Measurements from ENCODE around the gene TRAPPC11.
"Not testable (repeated sequence)": the region's sequence is repeated elsewhere in the genome, so short reads cannot be mapped to it uniquely, and the experiment has no call there.

TRAPPC11 gene

GRCh38 chr4:183659029-183659871 is at the start of gene TRAPPC11, which contains the start of gene RWDD4:
TSS of gene TRAPPC11 (plus strand) at chr4:183659293. CDS start at chr4:183663868, 4,575 bp downstream.
TSS of gene RWDD4 (minus strand) at chr4:183659185. CDS start at chr4:183658952, 233 bp downstream.
- in situ Hi-C loops (cut with HindIII; ENCODE audit: low sequenced_read_pairs) = no loop called here

GRCh38 chr4:183610033-183610432 is 49.1 kb upstream of the TRAPPC11 start:
- in situ Hi-C loops (cut with HindIII; ENCODE audit: low sequenced_read_pairs) = no loop called here

- in situ Hi-C loops (cut with HindIII; ENCODE audit: low sequenced_read_pairs) = no loop called here
Measured at GRCh38 chr4:183610613-183611012, 48.5 kb upstream of the TRAPPC11 start.

GRCh38 chr4:183611210-183611830 is 47.8 kb upstream of the TRAPPC11 start:
- in situ Hi-C loops (cut with HindIII; ENCODE audit: low sequenced_read_pairs) = no loop called here

- in situ Hi-C loops (cut with HindIII; ENCODE audit: low sequenced_read_pairs) = no loop called here
Measured at GRCh38 chr4:183612329-183613250, 46.5 kb upstream of the TRAPPC11 start.

GRCh38 chr4:183617075-183617474 is 42.0 kb upstream of the TRAPPC11 start:
- in situ Hi-C loops (cut with HindIII; ENCODE audit: low sequenced_read_pairs) = no loop called here

DNA sequence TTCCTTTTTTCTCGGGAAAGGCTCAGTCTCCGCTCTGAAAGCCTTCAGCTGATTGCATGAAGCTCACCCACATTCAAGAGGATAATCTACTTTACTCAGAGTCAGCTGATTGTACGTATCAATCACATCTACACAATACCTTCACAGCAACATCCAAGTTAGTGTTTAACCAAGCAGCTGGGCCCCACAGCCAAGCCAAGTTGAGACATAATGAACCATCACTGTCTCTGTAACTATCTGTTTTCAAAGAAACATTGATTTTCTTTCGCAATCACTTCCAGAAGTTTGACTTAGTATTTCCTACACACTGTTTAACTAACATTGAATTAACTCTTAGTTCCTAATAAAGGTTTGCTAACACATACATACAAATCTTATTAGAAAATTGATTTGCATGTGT is 40.4 kb upstream of the TRAPPC11 start:
- in situ Hi-C loops (cut with HindIII; ENCODE audit: low sequenced_read_pairs) = no loop called here

GRCh38 chr4:183620421-183620820 is 38.7 kb upstream of the TRAPPC11 start:
- in situ Hi-C loops (cut with HindIII; ENCODE audit: low sequenced_read_pairs) = no loop called here

DNA sequence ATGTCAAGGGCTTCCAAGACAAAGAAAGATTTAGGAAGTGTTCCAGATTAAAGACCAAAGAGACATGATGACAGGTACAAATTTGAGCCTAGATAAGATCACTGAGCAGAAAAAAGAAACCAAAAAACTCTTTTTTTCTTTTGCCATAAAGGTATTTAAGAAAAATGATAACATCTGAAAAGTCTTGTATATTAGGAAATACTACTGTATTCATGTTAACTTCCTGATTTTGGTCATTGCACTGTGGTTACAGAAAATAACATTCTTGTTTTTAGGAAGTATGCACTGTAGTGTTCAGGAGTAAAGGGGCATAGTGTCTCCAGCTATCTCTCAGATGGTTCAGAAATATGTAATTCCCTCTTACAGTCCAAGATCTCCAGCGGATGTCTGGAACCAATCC is 37.2 kb upstream of the TRAPPC11 start:
- in situ Hi-C loops (cut with HindIII; ENCODE audit: low sequenced_read_pairs) = no loop called here

GRCh38 chr4:183624548-183624947 is 34.5 kb upstream of the TRAPPC11 start:
- in situ Hi-C loops (cut with HindIII; ENCODE audit: low sequenced_read_pairs) = no loop called here

GRCh38 chr4:183626168-183626567 is 32.9 kb upstream of the TRAPPC11 start:
- in situ Hi-C loops (cut with HindIII; ENCODE audit: low sequenced_read_pairs) = no loop called here

GRCh38 chr4:183627286-183627685 is 31.8 kb upstream of the TRAPPC11 start:
- in situ Hi-C loops (cut with HindIII; ENCODE audit: low sequenced_read_pairs) = not testable (repeated sequence)

- in situ Hi-C loops (cut with HindIII; ENCODE audit: low sequenced_read_pairs) = no loop called here
Measured at GRCh38 chr4:183627979-183628588, 31.0 kb upstream of the TRAPPC11 start.

DNA sequence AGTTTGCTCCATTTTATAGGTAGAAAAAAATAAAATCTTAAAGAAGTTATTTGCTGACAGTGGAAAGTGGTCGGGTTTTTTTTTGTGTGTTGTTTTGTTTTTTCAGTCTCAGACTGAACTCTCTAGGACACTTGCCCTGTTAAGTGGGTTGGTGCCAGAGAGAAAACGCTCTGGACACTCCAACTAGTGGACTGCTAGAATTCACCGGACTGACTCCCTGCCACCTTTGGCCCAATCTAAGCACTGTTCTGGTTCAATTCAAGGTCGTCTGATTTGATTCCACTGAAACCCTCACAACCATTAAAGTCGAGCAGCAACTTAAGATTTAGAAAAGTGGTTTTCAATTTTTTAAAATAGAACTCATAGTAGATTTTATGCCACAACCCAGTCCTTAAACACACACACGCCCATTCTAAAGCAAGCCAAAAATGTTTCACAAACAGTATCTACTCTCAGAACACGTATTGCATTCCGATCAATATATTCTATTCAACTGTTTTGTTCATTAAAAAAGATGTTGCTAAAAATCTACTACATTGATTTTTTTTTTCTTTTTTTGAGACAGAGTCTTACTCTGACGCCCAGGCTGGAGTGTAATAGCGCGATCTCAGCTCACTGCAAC is 27.4 kb upstream of the TRAPPC11 start:
- in situ Hi-C loops (cut with HindIII; ENCODE audit: low sequenced_read_pairs) = no loop called here

DNA sequence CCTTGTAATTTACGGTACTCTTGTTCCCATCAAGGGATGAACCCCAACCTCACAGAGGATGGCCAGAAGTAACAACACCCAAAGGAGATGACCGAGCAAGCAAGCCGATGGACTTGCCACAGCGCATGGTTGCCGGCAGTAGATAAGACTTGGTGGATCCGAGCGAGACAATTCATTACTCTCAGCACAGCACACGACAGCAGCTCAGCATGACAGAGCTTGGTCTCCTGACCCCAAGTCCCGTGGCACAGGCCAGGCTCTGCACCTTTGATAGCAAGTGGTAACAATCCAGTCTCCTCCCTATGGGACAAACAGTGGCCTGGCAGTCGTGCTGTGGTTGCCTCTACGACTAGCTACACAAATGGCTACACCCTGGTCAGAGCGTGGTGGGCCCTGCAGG is 26.4 kb upstream of the TRAPPC11 start:
- in situ Hi-C loops (cut with HindIII; ENCODE audit: low sequenced_read_pairs) = no loop called here

DNA sequence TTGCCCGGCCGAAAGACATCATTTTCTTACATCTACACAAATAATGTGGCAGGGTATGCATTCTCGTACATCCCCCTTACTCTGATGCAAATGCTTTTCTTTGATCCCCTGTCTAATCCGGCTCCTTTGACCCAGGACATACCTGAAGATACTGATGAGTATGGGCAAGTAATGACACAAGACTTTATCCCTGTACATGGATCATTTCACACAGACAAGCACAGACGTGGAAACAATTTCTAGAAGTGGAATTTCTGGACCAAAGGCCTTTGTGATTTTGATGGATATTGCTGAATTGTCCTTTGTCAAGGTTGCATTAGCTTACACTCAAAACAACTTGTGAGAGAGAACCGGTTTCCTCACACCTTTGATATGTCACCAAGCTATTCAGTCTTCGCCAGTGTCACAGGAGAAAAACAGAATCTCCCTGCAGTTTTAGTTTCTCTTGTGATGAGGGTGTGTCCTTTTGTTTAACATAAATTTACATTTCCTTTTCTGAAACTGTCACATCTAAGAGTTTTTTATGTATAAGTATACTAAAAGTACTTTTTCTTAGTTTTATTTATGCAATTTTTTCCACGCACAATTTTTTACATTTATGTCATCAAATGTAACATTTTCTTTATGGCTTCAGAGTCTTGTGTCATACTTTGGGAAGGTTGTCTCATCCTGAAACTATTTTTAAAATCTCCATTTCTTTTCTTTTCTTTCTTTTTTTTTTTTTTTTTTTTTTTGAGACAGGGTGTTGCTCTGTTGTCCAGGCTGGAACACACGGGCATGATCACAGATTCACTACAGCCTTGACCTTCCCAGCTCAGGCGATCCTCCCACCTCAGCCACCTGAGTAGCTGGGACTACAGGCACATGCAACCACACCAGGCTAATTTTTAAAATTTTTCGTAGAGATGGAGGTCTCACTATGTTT is 25.4 kb upstream of the TRAPPC11 start:
- in situ Hi-C loops (cut with HindIII; ENCODE audit: low sequenced_read_pairs) = no loop called here

DNA sequence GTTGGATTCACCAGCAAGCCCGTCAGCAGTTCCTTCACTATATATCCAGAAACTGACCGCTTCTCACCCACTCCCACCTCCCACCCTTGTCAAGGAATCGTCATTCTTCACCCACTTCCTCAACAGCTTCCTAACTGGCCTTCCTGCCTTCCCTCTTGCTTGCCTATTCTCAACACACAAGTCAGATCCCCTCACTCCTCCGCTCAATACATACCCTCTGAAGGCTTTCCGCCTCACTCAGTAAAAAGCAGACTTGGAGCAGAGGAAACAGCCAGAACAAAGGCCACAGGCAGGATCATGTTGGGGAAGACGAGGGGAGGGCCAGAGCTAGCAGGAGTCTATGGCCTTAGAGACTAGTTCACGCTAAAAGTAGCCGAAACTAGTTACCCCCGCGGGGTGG is 23.8 kb upstream of the TRAPPC11 start:
- in situ Hi-C loops (cut with HindIII; ENCODE audit: low sequenced_read_pairs) = no loop called here

DNA sequence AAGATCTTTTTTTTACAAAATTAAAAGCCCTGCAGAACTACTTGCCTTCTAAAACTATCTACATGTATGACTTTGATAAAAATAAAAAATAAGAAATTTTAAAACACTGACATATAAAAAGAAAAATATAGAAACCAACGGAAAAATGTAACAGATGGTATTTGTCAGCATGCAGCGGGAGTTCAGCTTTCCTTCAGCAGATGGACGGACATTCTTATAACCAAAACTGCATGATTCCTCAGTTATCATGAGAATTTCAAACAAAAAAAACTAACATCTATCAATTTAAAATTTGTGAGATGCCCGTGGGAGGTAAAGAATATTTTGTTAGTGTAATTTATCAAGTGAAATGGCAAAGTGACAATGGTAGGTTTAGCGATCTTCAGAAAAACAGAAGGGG is 23.4 kb upstream of the TRAPPC11 start:
- in situ Hi-C loops (cut with HindIII; ENCODE audit: low sequenced_read_pairs) = no loop called here

DNA sequence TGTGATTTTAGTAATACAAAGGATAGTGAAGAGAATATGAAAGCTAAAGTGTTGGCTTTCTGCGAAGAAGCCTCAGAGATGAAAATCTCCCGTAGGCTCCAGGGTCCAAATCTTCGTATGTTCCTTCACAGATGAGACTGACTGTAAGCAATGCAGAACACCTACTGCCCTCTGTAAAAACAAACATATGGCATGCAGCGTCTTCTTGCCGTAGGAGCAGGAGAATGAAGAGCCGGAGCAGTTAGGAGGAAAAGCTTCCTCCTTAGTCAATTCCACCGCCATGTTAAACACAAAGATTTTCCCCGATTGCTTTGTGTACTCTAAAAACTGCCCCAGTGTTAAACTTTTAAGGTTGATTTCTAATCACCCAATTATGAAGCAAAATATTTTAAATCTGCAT is 22.6 kb upstream of the TRAPPC11 start:
- in situ Hi-C loops (cut with HindIII; ENCODE audit: low sequenced_read_pairs) = no loop called here

Data from DLD1 (cell line).